ENCODE results near the gene VWA3B.

The VWA3B gene

GRCh38 chr2:98348066-98348561 lies 261.1 kb downstream of the VWA3B start:
- Histone ChIP-seq H3K36me3 (replicated peaks; ENCODE audit: insufficient read depth, low read length) (no peaks in the 10 kb centered on the region), H3K9me2 (replicated peaks; ENCODE audit: insufficient read depth, low read length) (no peaks in the 10 kb centered on the region), H3K4me2 (ENCODE audit: low read depth, low read length) (no peak overlapping the region), H3K79me2 (ENCODE audit: low read length) (no peaks in the 10 kb centered on the region), H3K27me3 (replicated peaks; ENCODE audit: insufficient read depth, low read length) (0 out of 2 replicates have a peak, but pooled peaks cover 4% of the 10 kb centered on the region), H2AFZ (ENCODE audit: low read length) (no peak overlapping the region), H3K4me3 (ENCODE audit: low read length) (no peak overlapping the region), H3F3A (ENCODE audit: insufficient read depth, low read length) (no peaks in the 10 kb centered on the region), H4K20me1 (ENCODE audit: insufficient read depth, low read length) (no peaks in the 10 kb centered on the region), H3K4me1 (ENCODE audit: low read length) (no peaks in the 10 kb centered on the region), H3K27ac (ENCODE audit: low read length) (no peak overlapping the region), H3K9me3 (replicated peaks; ENCODE audit: insufficient read depth, low read length) (no peaks in the 10 kb centered on the region), H3K9ac (ENCODE audit: low read length) (no peak overlapping the region)
- TF ChIP-seq EZH2 (optimal IDR thresholded peaks at IDR 0.05; ENCODE audit: low read depth, low read length) (no peak), EZH2phosphoT487 (IDR thresholded peaks at IDR 0.05; ENCODE audit: low read length) (no peak)
- DNase-seq = no peak

GRCh38 chr2:98350411-98350810 lies 263.4 kb downstream of the VWA3B start:
- no peaks in the 10 kb centered on the region for H3F3A ChIP-seq (ENCODE audit: insufficient read depth, low read length)
- no peaks in the 10 kb centered on the region for H3K9me3 ChIP-seq (replicated peaks; ENCODE audit: insufficient read depth, low read length)
- H3K79me2 ChIP-seq (ENCODE audit: low read length) = no peaks in the 10 kb centered on the region
- H3K9me2 ChIP-seq (replicated peaks; ENCODE audit: insufficient read depth, low read length) = no peaks in the 10 kb centered on the region
- no peak overlapping the region for H3K9ac ChIP-seq (ENCODE audit: low read length)
- no peak overlapping the region for H3K4me3 ChIP-seq (ENCODE audit: low read length)
- no peaks in the 10 kb centered on the region for H3K4me1 ChIP-seq (ENCODE audit: low read length)
- no peaks in the 10 kb centered on the region for H3K27me3 ChIP-seq (replicated peaks; ENCODE audit: insufficient read depth, low read length)
- no peak for DNase-seq
- TF ChIP-seq EZH2 (optimal IDR thresholded peaks at IDR 0.05; ENCODE audit: low read depth, low read length) (no peak), EZH2phosphoT487 (IDR thresholded peaks at IDR 0.05; ENCODE audit: low read length) (no peak), CTCF (IDR thresholded peaks at IDR 0.05; ENCODE audit: low read length) (no peak)
- no peaks in the 10 kb centered on the region for H3K36me3 ChIP-seq (replicated peaks; ENCODE audit: insufficient read depth, low read length)
- H3K4me2 ChIP-seq (ENCODE audit: low read depth, low read length) = no peak overlapping the region
- H3K27ac ChIP-seq (ENCODE audit: low read length) = no peak overlapping the region
- no peaks in the 10 kb centered on the region for H4K20me1 ChIP-seq (ENCODE audit: insufficient read depth, low read length)
- no peak overlapping the region for H2AFZ ChIP-seq (ENCODE audit: low read length)

DNA sequence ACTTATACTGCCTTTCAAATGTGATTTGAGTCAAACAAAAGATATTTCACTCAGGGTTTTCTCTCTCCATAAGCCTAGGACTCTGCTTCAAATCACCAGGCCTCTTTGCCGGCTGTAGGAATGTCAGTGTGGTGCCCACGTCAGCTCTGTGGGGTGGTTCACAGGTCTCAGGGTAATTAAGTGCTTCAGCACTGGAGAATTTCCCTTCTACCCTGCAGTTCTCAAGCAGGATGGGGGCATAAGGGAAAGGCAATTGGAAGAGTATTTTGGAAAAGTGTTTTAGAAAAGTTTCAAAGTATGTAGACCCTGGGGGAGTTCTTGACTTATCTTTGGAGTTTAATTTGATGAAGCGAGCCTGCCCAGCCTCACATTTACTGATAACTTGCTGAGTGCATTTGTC lies 268.9 kb downstream of the VWA3B start:
- H3K4me1 ChIP-seq (ENCODE audit: low read length) = no peaks in the 10 kb centered on the region
- no peak overlapping the region for H3K9ac ChIP-seq (ENCODE audit: low read length)
- no peaks in the 10 kb centered on the region for H3F3A ChIP-seq (ENCODE audit: insufficient read depth, low read length)
- no peak for DNase-seq
- no peak overlapping the region for H3K27ac ChIP-seq (ENCODE audit: low read length)
- H3K9me3 ChIP-seq (replicated peaks; ENCODE audit: insufficient read depth, low read length) = no peaks in the 10 kb centered on the region
- H3K36me3 ChIP-seq (replicated peaks; ENCODE audit: insufficient read depth, low read length) = no peaks in the 10 kb centered on the region
- H3K4me2 ChIP-seq (ENCODE audit: low read depth, low read length) = no peak overlapping the region
- no peaks in the 10 kb centered on the region for H3K27me3 ChIP-seq (replicated peaks; ENCODE audit: insufficient read depth, low read length)
- no peak overlapping the region for H3K4me3 ChIP-seq (ENCODE audit: low read length)
- no peak overlapping the region for H2AFZ ChIP-seq (ENCODE audit: low read length)
- TF ChIP-seq EZH2phosphoT487 (IDR thresholded peaks at IDR 0.05; ENCODE audit: low read length) (no peak), EZH2 (optimal IDR thresholded peaks at IDR 0.05; ENCODE audit: low read depth, low read length) (no peak), CTCF (IDR thresholded peaks at IDR 0.05; ENCODE audit: low read length) (no peak)
- no peaks in the 10 kb centered on the region for H4K20me1 ChIP-seq (ENCODE audit: insufficient read depth, low read length)
- H3K79me2 ChIP-seq (ENCODE audit: low read length) = no peaks in the 10 kb centered on the region
- no peaks in the 10 kb centered on the region for H3K9me2 ChIP-seq (replicated peaks; ENCODE audit: insufficient read depth, low read length)

DNA sequence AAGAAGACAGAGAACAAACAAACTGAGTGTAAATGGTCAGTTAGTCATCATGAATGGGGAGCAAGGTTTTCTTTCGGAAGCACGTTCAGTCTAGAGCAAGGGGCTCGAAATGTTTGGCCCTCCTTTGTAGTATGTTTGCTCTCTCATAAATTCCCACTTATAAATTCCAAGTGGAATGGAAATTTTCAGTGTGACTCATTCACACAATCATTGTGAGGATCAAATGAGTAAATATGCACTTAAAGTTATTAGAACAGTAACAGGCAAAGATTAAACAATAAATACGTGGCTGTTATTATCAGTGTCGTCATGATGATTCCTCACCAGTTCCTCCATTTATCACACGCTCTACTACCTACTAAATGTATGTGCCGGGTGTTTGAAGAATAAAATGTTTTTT lies 269.8 kb downstream of the VWA3B start:
- Histone ChIP-seq H3K4me2 (ENCODE audit: low read depth, low read length) (no peak overlapping the region), H3K27me3 (replicated peaks; ENCODE audit: insufficient read depth, low read length) (no peaks in the 10 kb centered on the region), H3F3A (ENCODE audit: insufficient read depth, low read length) (no peaks in the 10 kb centered on the region), H3K9me2 (replicated peaks; ENCODE audit: insufficient read depth, low read length) (no peaks in the 10 kb centered on the region), H3K9ac (ENCODE audit: low read length) (no peak overlapping the region), H3K27ac (ENCODE audit: low read length) (no peak overlapping the region), H4K20me1 (ENCODE audit: insufficient read depth, low read length) (no peaks in the 10 kb centered on the region), H3K36me3 (replicated peaks; ENCODE audit: insufficient read depth, low read length) (no peaks in the 10 kb centered on the region), H3K4me3 (ENCODE audit: low read length) (no peak overlapping the region), H2AFZ (ENCODE audit: low read length) (no peak overlapping the region), H3K4me1 (ENCODE audit: low read length) (no peaks in the 10 kb centered on the region), H3K79me2 (ENCODE audit: low read length) (no peaks in the 10 kb centered on the region), H3K9me3 (replicated peaks; ENCODE audit: insufficient read depth, low read length) (no peaks in the 10 kb centered on the region)
- DNase-seq = no peak
- TF ChIP-seq EZH2phosphoT487 (IDR thresholded peaks at IDR 0.05; ENCODE audit: low read length) = no peak
- TF ChIP-seq CTCF (IDR thresholded peaks at IDR 0.05; ENCODE audit: low read length) = no peak
- TF ChIP-seq EZH2 (optimal IDR thresholded peaks at IDR 0.05; ENCODE audit: low read depth, low read length) = no peak

All from MM.1S (cell line).